Heart left ventricle (tissue), 13 donors: Measurements from ENCODE around the gene IFT57.

ENCODE experiments used
- POLR2A ChIP-seq, 2 donors: fragments of 450-650 bp; IDR thresholded peaks; one replicate each; pipeline ENCODE4 v1.6.1; 2017; ENCODE audit warnings: antibody characterized with exemption in 2 of 2, mild to moderate bottlenecking in 2 of 2, moderate library complexity in 2 of 2
- TF ChIP-seq, protein P1 (sequence below), 12 donors: fragments of 200-600 bp; sonication (generic) in 4 of 12; IDR thresholded peaks; one replicate each; pipeline versions ENCODE4 v1.5.0 to v1.8.0; 2018 to 2022; ENCODE audit warnings: antibody characterized with exemption in 12 of 12, mild to moderate bottlenecking in 5 of 12
- donor health status: ischemic (EF 13 %, LVEDD 7.1; RV severe dilation, severe dysfunction).
- donor health status: DM: no; HTN: yes; CAD: no.
- donor health status: DM: no; HTN: no; CAD: no.
- donor health status: ischemic (EF 25% LVEDD 6.9; RV normal size, moderate dysfunction).
- donor health status: ischemic (EF 25% LVEDD 5.7; RV mildly dilated, moderate dysfunction).
- donor health status: ischemic (EF 35%, LVEDD 5.7; RV mildly dilated, moderate dysfunction).
- donor health status: nonischemic (EF 11% LVEDD 7.7; RV severe dilation, severe dysfunction).
- donor health status: DM: yes; HTN: yes; CAD: no.
- donor health status: PGD.
- donor health status: ischemic (EF 29% LVEDD 5.4; RV normal size, mild dysfunction).
- donor health status: nonischemic (EF 23%, LVEDD 6.1; RV moderate dilation, normal function).

DNA sequence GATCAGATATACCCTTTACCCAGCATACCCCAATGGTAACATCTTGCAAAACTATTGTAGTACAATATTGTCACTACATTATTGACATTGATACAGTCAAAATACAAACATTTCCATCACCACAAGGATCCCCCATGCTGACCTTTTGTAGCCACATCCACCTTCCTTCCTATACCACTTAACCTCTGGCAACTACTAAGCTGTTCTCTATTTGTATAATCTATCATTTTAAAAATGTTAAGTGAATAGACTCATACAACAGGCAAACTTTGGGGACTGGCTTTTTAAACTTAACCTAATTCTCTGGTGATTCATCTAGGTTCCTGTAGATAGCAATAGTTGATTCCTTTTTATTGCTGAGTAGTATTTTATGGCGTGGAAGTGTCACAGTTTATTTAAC, 29.6 kb upstream of the IFT57 start:
- TF ChIP-seq, protein P1, sequence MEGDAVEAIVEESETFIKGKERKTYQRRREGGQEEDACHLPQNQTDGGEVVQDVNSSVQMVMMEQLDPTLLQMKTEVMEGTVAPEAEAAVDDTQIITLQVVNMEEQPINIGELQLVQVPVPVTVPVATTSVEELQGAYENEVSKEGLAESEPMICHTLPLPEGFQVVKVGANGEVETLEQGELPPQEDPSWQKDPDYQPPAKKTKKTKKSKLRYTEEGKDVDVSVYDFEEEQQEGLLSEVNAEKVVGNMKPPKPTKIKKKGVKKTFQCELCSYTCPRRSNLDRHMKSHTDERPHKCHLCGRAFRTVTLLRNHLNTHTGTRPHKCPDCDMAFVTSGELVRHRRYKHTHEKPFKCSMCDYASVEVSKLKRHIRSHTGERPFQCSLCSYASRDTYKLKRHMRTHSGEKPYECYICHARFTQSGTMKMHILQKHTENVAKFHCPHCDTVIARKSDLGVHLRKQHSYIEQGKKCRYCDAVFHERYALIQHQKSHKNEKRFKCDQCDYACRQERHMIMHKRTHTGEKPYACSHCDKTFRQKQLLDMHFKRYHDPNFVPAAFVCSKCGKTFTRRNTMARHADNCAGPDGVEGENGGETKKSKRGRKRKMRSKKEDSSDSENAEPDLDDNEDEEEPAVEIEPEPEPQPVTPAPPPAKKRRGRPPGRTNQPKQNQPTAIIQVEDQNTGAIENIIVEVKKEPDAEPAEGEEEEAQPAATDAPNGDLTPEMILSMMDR (IDR thresholded peaks at IDR 0.05) = no peak
- TF ChIP-seq POLR2A (IDR thresholded peaks at IDR 0.05) = no peak
